Neutrophil (primary cell): ENCODE results near the gene LRRC4C.

Experiments
- H3K27ac ChIP-seq: fragments of 200-600 bp; sonication (generic); 2 replicates; pipeline ENCODE4 v1.5.1; 2016; ENCODE audit warnings: mild to moderate bottlenecking, moderate library complexity
- H3K27me3 ChIP-seq: fragments of 200-600 bp; sonication (generic); 2 replicates; pipeline ENCODE4 v1.6.0; 2016; ENCODE audit warnings: mild to moderate bottlenecking
- H3K36me3 ChIP-seq: fragments of 200-600 bp; sonication (generic); 2 replicates; pipeline ENCODE4 v1.5.1; 2017
- H3K4me1 ChIP-seq, 2 experiments: fragments of 200-600 bp in 1 of 2; sonication (generic) in 1 of 2; 1 replicate in 1 of 2; 2 replicates in 1 of 2; pipeline versions ENCODE4 v1.5.1 to v1.6.1; 2013 to 2016; ENCODE audit warnings: low read depth in 1 of 2, low read length in 1 of 2, mild to moderate bottlenecking in 1 of 2, moderate library complexity in 1 of 2; ENCODE audit not compliant: control insufficient read depth in 1 of 2, insufficient read depth in 1 of 2
- H3K4me3 ChIP-seq, 2 experiments: fragments of 200-600 bp in 1 of 2; sonication (generic) in 1 of 2; 1 replicate in 1 of 2; 2 replicates in 1 of 2; pipeline ENCODE4 v1.5.1; 2013 to 2016; ENCODE audit warnings: low read depth in 1 of 2, low read length in 1 of 2, mild to moderate bottlenecking in 1 of 2, moderate library complexity in 1 of 2
- H3K9me3 ChIP-seq: fragments of 200-600 bp; sonication (generic); 2 replicates; pipeline ENCODE4 v1.5.1; 2016
- CTCF ChIP-seq: fragments of 200-600 bp; sonication (generic); IDR thresholded peaks from 2 replicates; pipeline ENCODE4 v1.5.1; 2016; ENCODE audit warnings: antibody characterized with exemption

Gene LRRC4C

GRCh38 chr11:40688369-40688768 is 771.1 kb downstream of the LRRC4C start:
- Histone ChIP-seq H3K9me3 (no peaks in the 10 kb centered on the region), H3K4me3 (no peak overlapping the region), H3K27me3 (no peaks in the 10 kb centered on the region), H3K27ac (no peak overlapping the region), H3K36me3 (no peaks in the 10 kb centered on the region), H3K4me1 (no peaks in the 10 kb centered on the region)
- TF ChIP-seq CTCF, result no peak

- TF ChIP-seq CTCF, result no peak
These were observed 772.7 kb downstream of the LRRC4C start for GRCh38 chr11:40686765-40687164.

GRCh38 chr11:40683010-40683409 is 776.4 kb downstream of the LRRC4C start:
- Histone ChIP-seq H3K36me3 (no peaks in the 10 kb centered on the region), H3K27ac (no peak overlapping the region), H3K27me3 (no peaks in the 10 kb centered on the region), H3K4me1 (no peaks in the 10 kb centered on the region), H3K4me3 (no peak overlapping the region), H3K9me3 (no peaks in the 10 kb centered on the region)
- no peak for TF ChIP-seq CTCF

More at GRCh38 chr11:40686765-40687164, 772.7 kb downstream of the LRRC4C start:
- no peaks in the 10 kb centered on the region for H3K9me3 ChIP-seq
- H3K4me3 ChIP-seq, result no peak overlapping the region
- H3K27me3 ChIP-seq, result no peaks in the 10 kb centered on the region
- H3K27ac ChIP-seq, result no peak overlapping the region
- H3K36me3 ChIP-seq, result no peaks in the 10 kb centered on the region
- H3K4me1 ChIP-seq, result no peaks in the 10 kb centered on the region

- no peaks in the 10 kb centered on the region for H3K9me3 ChIP-seq
- H3K4me1 ChIP-seq, result no peaks in the 10 kb centered on the region
- H3K27ac ChIP-seq, result no peak overlapping the region
- TF ChIP-seq CTCF, result no peak
- no peaks in the 10 kb centered on the region for H3K27me3 ChIP-seq
- no peak overlapping the region for H3K4me3 ChIP-seq
- H3K36me3 ChIP-seq, result no peaks in the 10 kb centered on the region
These were observed 780.2 kb downstream of the LRRC4C start for GRCh38 chr11:40679276-40679675.

GRCh38 chr11:40647295-40647694 is 812.2 kb downstream of the LRRC4C start:
- no peaks in the 10 kb centered on the region for H3K4me1 ChIP-seq
- no peak overlapping the region for H3K27ac ChIP-seq
- H3K36me3 ChIP-seq, result no peaks in the 10 kb centered on the region
- no peak overlapping the region for H3K4me3 ChIP-seq
- TF ChIP-seq CTCF, result no peak
- H3K27me3 ChIP-seq, result no peaks in the 10 kb centered on the region
- H3K9me3 ChIP-seq, result no peaks in the 10 kb centered on the region

GRCh38 chr11:40642284-40642683 is 817.2 kb downstream of the LRRC4C start:
- Histone ChIP-seq H3K27ac (no peak overlapping the region), H3K36me3 (no peaks in the 10 kb centered on the region), H3K9me3 (no peaks in the 10 kb centered on the region), H3K4me1 (no peaks in the 10 kb centered on the region), H3K27me3 (no peaks in the 10 kb centered on the region), H3K4me3 (no peak overlapping the region)
- TF ChIP-seq CTCF, result no peak
